Activated CD8-positive, alpha-beta memory T cell treated with anti-CD3 and anti-CD28 coated beads, Interleukin-2, amount 50 U/mL, for 1 hour (primary cell): ENCODE measurements around the gene CRACR2A.

Experiments
- DNase-seq: peaks from one replicate; pipeline ENCODE4 v3.0.0-alpha.2; 2020; ENCODE audit errors: extremely low read depth

The CRACR2A gene

DNA sequence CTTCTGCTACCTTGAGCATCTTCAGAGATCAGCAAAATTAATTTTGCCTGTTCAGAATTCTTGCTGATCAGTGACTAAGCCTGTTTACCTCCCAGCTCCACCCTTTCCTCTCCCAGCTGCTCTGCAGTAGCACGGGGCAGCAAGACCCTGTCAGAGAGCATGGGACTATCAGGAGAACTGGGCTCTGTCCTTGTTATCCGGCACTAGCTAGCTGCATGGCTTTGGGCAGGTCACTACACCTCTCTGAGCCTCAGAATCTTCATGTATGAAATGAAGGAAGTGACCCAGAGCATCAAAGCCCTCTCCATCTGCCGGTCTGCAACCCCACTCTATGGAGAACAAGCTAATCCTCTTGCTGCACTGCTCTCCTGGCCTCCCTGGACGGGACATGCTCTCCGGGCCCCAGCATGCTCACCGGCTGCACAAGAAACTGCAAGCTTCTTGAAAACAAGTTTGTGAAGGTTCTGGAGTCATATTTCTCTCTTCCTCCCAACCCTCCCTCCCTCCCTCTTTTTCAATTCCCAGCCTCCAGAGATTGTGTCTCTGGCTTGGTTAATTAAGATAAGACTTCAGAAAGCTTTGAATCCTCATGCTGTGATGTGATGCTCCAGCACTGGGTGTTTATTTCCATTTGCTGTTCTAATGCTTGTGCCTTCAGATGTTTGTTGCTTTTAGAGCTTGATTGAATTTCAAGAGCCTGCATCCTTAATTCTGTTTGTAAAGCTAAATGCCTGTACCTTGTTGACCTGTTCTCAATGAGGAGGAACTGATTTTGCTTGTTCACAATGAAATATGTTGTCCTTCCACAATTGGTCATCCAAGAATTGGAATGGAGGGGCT lies 101.1 kb downstream of the CRACR2A start:
- no peak for DNase-seq

DNA sequence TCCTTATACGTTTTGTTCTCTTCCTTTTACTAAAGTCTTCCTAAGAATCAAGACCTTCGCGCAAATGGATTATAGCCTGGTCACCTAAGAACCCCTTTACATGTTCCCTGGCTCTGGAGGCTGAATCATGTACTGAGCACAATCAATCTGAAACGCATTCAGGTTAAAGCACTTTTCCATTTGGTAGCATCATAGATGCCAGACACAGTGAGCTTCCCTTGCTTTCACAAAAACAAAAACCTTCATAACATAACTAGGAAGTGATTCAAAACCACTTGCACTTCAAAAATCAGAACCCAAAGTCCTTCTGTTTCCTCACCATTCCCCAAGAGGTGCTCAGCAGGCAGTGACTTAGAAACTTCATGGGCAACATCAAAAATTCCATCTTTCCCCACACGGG lies 105.4 kb downstream of the CRACR2A start:
- DNase-seq = no peak

DNA sequence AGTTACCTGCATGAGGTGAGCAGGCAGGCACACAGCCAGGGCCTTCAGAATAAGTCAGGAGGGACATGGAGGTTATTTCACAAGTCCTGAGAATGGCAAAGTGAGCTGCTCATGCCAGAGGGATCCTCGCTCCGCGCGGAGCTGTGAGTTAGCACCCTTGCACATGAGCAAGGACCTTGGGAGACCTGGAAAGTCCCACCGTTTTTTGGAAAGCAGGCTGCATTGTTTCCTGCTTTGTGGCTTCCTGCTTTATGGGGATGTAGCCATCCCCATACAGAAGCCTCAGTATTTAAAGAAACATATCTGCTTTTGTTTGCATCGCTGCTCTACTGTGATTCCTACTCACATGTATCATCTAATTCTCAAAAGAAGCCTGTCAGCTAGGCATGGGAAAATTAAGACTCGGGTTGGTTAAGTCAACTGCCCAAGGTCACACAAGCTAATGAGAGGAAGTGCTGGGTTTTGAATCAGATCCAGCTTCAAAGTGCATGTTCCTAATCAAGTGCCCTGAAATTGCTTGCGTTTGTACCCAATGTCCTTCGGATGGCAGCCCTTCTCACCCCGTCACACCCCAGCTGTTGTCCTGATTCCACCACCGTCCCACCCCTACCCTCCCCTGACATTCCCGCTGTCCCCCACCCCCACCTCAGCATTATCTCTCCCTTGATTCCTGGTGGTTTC lies 106.2 kb downstream of the CRACR2A start:
- DNase-seq = no peak

DNA sequence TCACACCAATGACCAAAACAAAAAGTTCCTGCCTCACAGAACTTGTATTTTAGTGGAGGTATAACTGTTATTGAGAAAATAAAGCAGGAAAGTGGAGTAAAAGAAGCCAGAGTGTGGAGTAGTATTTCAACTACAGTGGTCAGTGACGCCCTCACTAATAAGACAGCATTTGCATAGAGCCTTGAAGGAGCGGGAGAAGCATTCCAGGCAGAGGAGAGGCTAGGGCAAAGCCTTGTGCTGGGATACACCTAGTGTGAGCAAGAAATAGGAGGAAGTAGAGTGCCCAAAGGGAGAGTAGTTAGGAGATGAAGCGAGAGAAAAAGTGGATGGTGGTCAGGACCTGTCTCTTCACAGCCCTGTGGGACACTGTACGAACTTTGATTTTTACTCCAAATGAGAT lies 107.8 kb downstream of the CRACR2A start:
- no peak for DNase-seq

DNA sequence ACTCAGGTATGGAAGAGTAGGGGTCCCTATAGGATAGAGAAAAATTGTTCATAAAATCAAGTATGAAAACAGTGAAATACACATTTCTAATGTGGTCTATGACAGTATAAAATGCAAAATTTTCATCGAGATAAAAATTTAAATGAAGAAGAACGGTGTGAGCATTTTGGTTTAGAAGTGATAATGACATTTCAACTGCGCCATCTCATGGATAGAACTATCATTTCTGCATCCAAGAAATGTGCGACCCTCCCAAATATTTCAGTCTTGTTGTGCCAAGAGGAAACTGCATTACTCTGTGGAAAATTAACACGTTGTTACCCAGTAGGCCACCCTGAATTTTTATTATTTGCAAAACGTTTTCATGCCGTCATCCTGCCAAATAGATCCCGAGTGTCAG lies 108.8 kb downstream of the CRACR2A start:
- DNase-seq = no peak

DNA sequence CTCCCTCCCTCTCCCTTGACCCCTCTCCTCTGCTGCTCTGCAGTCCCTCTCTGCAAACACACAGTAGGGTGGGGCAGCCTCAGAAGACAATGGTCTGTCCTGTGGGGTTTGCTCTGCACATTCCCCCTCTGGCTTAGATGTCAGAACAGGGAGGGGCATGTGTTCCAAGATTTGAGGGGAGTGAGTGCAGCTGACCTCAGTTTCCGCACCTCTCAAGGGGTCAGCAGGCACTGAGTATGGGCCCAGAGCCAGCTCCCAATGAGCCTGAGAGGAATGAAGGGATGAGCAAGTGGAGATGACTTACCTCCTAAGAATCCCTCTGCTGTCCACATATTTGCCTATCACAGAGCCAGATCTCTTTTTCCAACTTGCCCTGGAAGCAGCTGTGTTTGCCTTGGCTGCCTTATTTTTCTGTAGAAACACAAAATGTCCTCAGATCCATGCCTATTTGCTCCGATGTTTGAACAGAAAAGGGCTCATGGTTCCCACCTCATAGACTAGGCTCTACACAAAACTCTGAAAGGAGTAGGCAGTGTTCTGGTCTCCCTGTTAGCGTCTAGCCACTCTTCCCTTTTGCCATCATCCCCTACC lies 111.4 kb downstream of the CRACR2A start:
- DNase-seq = no peak

DNA sequence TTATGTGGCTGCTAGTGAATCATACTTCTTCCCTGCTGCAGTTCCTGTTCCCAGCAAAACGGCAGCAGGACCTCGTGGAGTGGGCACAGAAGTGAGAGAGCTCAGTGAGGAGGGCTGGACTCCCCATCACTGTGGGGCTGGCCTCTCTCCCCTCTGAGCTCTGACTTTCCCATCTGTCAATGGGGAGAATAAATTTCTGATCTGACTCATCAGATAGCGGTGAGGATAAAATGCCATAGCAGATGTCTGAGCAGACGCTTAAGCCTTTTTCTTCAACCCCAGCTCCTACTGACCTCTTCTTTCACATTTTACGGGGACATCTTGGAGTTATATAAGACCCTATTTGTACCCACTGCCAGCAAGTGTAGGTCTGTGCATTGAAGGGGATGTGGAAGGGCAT lies 116.6 kb downstream of the CRACR2A start:
- DNase-seq = no peak

DNA sequence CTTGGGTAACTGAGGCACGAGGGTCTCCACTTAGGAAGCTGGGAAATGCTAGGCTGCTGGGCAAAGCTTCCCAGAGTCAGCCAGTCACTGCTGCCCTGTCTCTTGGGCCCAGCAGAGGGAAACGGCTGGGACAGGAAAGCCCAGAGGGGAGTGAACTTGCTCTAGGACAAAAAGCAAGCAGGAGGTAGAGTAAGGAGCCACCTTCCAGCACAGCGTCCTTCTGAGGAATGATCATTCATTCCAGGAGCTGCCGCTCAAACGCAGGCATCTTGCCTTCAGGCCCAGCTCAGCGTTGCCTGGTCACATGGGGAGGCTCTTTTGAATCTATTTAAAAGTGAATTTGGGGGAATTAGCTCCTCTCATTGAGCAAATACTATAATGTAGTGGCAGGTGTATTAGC lies 118.6 kb downstream of the CRACR2A start:
- DNase-seq = no peak

DNA sequence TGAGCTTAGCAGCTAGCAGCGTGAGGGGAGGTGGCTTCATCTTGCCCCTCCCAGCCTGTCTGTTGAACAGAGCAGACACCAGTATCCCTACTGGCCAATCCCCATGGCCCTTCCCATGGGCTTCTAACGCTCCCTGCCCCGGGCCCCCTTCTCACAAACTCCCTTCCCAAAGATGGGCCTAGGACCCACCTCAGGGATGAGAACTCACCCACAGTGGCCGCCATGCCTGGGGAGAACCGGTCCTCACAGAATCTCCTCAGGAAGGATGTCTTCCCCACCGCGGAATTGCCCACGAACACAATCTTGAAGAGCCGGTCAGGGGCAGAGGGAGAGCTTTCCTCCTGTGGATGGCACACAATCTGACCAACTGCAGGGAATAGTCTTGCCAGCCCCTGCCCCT lies 119.5 kb downstream of the CRACR2A start:
- DNase-seq = no peak

DNA sequence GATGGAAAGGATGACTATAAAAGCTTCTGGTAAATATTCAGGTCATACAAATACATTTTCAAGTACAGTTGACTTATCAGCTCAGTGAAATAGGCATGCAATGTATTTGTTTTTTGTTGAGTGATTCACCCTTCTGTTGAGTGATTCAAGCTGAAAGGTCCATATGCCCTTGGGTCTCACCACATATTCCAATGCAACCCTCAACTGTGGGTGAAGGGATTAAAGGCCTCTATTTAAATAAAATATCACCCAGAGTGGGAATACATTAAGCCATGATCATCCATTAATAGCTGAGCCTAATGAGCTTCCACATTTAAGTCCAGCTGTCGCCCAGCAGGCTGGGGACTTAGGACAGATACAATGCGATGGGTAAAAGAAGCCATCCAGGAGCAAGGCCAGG lies 120.2 kb downstream of the CRACR2A start:
- DNase-seq = no peak

DNA sequence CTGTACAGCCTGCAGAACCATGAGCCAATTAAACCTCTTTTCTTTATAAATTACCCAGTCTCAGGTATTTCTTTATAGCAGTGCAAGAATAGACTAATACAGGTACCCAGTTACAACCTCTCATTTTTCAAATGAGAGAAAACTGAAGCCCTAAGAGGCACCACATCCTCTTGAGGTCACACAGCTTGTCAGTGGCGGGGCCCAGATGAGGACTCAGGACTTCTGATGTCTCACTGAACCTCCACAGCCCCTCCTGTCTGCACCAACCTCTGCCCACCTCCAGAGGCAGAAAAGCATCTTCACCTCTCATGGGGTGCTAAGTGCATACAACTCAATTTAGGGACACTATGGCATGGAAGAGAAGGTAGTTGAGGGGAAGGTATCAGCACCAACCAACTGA lies 120.7 kb downstream of the CRACR2A start:
- no peak for DNase-seq

DNA sequence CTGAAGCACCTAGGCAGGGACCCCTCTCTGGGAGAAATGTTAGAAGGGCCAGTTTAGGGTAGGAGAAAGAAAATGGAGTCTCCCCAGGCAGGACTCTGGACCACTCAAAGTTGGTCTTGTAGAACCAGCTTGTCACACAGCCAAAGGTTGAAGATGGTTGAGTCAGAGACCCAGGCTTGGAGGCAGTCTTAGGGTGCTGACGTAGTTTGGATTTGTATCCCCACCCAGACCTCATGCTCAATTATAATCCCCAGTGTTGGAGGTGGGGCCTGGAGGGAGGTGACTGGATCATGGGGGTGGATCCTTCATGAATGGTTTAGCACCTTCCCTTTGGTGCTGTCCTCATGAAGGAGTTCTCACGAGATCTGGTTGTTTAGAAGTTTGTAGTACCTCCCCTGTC lies 121.2 kb downstream of the CRACR2A start:
- no peak for DNase-seq

DNA sequence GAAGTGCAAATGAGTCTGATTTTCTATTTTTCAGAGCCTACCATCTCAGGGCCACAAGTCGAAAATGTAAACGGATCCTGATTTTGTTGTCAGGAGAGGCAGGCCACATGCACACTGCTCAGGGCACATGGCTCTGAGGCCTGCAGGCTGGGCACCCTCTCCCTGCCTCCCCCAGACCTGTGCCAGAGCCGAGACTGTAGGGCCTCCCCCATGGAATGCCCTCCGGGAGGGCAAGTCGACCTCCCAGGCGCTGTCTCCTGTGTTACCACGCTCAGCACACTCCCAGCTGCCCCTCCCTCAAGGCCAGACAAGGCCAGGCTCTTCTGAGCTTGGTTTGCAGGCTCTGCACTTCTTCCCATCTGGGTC lies 121.7 kb downstream of the CRACR2A start:
- no peak for DNase-seq

DNA sequence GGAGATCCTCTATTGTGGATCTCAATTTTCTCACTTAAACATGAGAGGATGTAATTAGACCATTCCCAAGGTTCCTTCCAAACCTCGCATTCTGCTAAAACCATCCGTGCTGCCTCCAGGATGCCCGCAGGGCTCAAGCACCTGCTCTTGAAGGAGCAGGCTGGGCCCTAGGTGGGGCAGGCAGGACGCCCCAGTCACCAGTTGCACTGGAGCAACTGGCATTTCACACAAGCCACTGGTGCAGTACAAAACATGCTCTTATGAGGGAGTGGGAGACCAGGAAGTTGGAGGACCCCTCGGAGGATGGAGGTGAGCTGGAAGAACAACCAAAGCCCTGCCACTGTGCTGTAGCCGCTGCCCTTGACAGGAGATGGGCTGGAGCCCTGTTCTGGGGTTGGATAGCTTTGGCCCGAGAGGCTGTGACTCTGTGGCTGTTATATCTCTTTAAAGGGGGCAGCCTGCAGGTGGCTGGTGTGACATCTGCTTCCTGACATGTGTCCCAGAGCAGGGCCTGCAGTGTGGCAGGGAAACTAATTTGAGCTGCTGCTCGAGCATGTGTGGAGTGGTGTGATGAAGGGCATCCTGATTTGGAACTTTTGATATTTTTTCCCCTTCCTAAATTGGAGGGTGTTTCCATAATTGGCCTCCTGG lies 122.2 kb downstream of the CRACR2A start:
- no peak for DNase-seq

DNA sequence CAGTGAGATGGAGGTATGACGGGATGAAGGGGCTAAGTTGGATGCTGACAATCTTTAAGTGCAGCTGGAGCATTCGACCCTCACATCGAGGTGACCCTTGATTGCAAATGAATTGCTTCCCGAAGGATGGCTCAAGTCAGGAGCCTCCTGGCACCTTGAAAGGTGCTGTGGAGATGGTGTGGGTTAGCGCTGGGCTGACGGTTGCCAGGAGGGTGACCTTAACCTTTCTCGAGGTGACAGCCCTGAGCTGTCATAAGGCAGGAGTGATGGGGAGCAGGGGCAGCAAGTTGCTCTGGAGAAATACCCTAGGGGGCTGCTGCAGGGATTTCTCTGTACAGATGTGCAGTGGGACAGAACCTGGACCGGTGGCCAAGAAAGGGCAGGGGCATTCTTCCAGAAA lies 122.8 kb downstream of the CRACR2A start:
- no peak for DNase-seq

DNA sequence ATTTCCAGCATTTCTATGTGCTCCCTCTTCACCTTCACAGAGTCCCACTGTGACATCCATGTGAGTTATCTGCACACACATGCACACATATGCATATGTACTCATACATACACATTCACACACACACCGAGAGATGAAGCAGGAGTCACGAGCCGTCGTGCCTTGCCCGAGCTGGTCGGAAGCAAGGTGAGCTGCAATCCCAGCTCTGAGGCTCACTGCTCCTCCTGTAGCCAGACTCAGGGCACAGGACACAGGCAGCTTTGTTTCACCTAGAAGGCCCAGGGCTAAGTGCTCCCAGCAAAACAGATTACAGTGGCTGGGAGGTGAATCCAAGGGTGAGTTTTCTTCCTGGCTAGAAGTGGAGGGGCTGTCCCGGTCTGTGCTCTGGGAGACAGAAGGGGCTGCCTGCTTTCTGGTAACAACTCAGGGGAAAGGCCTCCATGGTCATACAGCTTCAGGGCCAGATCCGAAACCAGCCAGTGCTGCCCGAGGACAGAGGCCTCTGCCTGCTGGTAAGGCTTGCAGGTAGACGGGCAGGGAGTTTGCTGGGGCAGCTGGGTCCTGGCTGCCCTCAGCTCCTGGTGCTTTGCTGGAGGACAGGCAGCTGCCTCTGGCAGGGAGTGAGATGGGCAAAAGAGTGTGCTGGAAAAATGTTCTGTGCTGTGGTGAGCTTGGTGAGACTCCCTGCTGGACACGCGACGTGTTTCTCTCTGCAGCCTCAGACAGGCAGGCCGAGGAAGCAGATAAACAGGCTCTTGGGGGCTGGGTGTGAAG lies 123.7 kb downstream of the CRACR2A start:
- no peak for DNase-seq

DNA sequence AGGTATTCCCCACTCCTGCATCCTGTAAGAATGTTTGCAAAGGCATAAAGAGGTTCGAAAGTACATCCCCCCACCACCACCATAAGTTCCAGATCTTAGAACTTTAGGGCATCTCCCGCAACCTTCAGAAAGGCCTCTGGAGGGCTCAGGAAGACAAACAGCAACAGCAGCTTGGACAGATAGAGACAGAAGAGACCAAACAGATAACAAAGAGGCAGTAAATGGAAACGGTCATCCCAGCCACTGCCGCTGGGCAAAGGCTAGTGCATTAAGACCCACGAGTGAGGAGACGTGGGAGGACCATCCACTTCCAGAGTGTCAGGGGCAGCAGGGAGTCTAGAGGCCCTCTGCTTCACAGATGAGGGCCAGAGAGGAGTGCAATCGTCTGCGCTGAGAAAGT lies 124.3 kb downstream of the CRACR2A start:
- DNase-seq = no peak

DNA sequence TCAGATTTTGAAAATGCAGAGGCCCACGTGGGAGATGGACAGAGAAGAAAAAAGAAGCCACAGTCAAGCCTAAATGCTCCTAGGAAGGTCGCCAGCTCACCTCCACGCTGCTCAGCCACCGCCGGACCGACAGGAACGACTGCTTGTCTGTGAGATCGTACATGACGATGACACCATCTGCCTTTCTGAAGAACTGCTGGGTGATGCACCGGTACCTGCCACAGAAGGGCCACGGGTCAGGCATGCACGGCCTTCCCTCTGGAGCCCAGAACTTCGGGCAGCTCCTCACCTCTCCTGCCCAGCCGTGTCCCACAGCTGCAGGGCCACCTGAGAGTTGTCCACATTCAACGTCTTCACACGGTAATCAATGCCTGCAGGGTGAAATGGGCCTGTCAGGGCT lies 125.6 kb downstream of the CRACR2A start:
- DNase-seq = no peak

DNA sequence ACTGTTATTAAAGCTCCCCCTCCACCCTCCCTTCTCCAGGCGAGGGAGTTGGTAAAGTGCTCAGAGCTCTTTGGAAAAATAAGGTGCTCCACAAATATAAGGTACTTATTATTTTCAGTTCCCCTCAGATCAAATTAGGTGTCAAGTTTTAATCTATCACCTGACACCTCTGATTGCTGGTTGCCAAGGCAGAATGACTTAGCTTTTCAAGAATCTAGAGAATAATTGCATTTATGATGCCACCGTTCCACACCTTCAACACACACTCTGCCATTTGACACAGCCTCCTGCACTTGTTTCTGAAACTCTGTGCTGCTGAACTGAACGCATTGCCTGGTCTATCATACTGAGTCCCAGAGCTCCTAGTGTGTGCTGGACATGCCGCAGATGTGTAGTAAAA lies 128.6 kb downstream of the CRACR2A start:
- DNase-seq = no peak

DNA sequence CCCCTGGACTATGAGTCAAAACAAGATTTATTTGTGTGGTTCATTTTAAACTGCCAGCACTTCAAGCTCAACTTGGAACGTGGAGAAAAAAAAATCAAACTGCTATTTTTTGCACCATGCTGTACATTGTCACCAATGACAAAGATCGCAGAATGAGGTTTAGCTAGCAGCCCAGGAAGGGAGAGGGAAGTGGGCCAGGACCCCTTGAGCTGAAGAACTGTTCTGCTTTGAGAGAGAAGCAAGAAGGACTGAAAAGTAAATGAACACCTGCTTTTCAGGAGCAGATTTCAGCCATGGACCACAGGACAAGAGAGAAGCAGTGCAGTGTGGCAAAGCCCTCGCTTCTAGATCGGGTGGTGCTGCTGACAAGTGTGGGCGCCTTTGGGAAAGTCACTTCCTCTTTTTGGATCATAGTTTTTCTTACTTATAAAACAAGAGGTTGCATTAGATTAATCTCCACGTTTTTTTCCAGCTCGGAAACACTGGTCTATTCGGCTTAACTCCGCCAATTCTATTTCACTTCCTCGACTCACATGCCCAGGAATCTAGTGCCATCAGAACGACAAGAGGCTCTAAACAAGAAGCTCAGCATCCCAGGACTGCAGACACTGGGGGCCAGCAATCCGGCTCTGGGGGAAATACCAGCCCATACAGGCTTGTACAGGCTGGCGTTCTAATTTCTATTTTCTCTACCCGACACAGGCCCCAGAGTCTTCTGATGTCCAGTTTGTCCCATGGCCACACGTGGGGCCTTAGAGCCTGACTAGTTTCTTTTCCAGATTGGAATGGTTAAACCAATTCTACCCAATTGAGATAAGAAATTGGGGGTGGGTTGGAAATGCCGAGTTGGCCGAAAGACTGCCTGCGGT lies 129.9 kb downstream of the CRACR2A start:
- DNase-seq = no peak
